ENCODE data around the gene EPHA6.
A peak's percentile ranks its signal among the peaks of the same experiment; 100 is the strongest.

EPHA6 gene

DNA sequence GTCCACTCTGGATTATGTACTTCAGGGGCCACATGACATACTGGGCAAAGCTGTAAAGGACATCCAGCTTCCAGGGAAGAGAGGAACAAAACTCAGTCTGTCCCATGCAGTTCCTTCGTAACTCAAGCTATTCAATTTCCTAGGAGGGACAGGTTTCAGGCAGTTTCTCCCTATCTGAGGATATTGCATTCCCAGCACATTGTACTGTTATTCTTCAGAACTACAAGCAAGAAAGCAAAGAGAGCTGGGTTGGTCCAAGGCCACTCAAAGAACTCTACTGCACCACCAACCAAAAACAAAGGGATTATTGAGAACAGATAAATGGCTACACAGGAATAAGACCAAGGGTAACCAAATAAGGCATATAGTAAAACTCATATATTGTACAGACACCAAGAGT, 832.5 kb downstream of the EPHA6 start:
- no peak overlapping the region for H3K9ac ChIP-seq (ENCODE audit: insufficient read length)
- DNase-seq (ENCODE audit: low read depth, low spot score), result no peak
- no peak for TF ChIP-seq FOXP2 (optimal IDR thresholded peaks at IDR 0.05; ENCODE audit: control extremely low read depth, extremely low read length, insufficient read depth)
- no peak for TF ChIP-seq POLR2AphosphoS5 (IDR thresholded peaks at IDR 0.05; ENCODE audit: borderline replicate concordance, low read depth, low read length)
- no peak for TF ChIP-seq EZH2 (IDR thresholded peaks at IDR 0.05)

DNA sequence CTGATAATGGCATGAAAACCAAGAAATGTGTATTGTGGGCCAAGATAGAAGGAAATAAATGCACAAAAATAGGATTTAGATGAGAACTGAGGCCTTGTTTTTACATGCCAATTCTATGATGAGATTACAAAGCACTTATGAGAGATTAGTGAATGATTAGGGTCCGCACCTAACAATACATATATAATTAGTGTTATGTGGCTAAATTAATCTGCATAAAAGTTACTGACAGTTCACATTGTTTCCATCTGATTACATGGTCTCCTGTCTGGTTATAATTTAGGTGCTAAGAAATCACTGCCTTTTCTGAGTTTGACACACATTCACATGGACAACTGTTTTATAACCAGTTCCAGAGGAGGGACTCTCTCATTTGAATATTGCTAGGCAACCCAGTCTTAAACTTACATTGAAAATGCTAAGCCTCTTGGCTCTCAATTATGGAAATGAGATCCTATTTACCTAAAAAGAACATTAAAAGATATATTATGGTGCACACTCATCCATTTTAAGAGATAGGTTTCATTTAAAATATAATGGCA, 833.1 kb downstream of the EPHA6 start:
- no peaks in the 10 kb centered on the region for H3K36me3 ChIP-seq (ENCODE audit: insufficient read depth, low read length)
- no peak for DNase-seq (ENCODE audit: low read depth, low spot score)
- H3K9me3 ChIP-seq (ENCODE audit: low read depth, low read length), result no peaks in the 10 kb centered on the region
- no peak overlapping the region for H3K9ac ChIP-seq (ENCODE audit: insufficient read length)
- H3K4me3 ChIP-seq, result no peak overlapping the region
- no peak overlapping the region for H3K27ac ChIP-seq
- no peak for TF ChIP-seq FOXP2 (optimal IDR thresholded peaks at IDR 0.05; ENCODE audit: control extremely low read depth, extremely low read length, insufficient read depth)
- no peak for TF ChIP-seq EZH2 (IDR thresholded peaks at IDR 0.05)
- TF ChIP-seq POLR2AphosphoS5 (IDR thresholded peaks at IDR 0.05; ENCODE audit: borderline replicate concordance, low read depth, low read length), result no peak

More for the DNA sequence above, 832.5 kb downstream of the EPHA6 start:
- H3K9me3 ChIP-seq (ENCODE audit: low read depth, low read length), result no peaks in the 10 kb centered on the region
- H3K27ac ChIP-seq, result no peak overlapping the region
- H3K4me3 ChIP-seq, result no peak overlapping the region
- H3K36me3 ChIP-seq (ENCODE audit: insufficient read depth, low read length), result no peaks in the 10 kb centered on the region

DNA sequence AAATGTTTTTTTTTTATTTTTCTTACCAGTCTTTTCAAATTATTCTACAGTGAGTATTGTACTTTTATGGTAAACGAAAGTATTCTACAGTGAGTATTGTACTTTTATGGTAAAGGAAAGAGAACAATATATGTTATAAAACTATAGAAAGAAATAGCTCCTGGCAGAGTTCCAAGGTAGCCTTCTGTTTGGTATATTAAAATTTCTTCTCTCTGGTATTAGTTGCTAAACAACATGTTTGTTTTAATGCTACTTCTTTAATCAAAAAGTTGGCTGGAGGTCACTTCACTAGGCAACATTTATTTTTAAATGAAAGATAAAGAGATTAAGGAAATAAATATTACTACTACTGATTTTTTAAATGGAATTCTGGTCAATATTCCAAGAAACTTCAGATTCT, 841.6 kb downstream of the EPHA6 start:
- H3K9ac ChIP-seq (ENCODE audit: insufficient read length), result no peak overlapping the region
- TF ChIP-seq EZH2 (IDR thresholded peaks at IDR 0.05) (no peak), FOXP2 (optimal IDR thresholded peaks at IDR 0.05; ENCODE audit: control extremely low read depth, extremely low read length, insufficient read depth) (no peak), POLR2AphosphoS5 (IDR thresholded peaks at IDR 0.05; ENCODE audit: borderline replicate concordance, low read depth, low read length) (no peak)
- no peak overlapping the region for H3K27ac ChIP-seq
- H3K36me3 ChIP-seq (ENCODE audit: insufficient read depth, low read length), result no peaks in the 10 kb centered on the region
- DNase-seq (ENCODE audit: low read depth, low spot score), result no peak
- H3K9me3 ChIP-seq (ENCODE audit: low read depth, low read length), result no peaks in the 10 kb centered on the region
- no peak overlapping the region for H3K4me3 ChIP-seq

DNA sequence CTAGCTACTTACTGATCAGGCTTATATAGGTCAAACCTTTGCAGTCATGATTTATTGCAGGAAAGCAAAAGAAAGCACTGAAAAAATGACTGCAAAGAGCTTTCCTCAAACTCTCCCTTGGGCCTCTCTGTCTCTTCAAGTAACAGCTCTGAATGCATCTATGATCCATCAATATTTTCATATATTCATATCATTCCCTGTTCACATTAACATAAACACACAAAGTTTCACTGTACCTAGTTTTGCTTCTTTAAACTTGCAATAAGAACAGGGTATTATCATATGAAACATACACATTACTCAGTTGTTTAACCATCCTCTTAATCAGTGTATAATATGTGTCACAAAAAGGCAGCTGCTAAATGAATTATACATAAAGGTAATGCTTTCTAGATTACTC, 842.2 kb downstream of the EPHA6 start:
- no peak for DNase-seq (ENCODE audit: low read depth, low spot score)
- no peak overlapping the region for H3K27ac ChIP-seq
- no peaks in the 10 kb centered on the region for H3K36me3 ChIP-seq (ENCODE audit: insufficient read depth, low read length)

DNA sequence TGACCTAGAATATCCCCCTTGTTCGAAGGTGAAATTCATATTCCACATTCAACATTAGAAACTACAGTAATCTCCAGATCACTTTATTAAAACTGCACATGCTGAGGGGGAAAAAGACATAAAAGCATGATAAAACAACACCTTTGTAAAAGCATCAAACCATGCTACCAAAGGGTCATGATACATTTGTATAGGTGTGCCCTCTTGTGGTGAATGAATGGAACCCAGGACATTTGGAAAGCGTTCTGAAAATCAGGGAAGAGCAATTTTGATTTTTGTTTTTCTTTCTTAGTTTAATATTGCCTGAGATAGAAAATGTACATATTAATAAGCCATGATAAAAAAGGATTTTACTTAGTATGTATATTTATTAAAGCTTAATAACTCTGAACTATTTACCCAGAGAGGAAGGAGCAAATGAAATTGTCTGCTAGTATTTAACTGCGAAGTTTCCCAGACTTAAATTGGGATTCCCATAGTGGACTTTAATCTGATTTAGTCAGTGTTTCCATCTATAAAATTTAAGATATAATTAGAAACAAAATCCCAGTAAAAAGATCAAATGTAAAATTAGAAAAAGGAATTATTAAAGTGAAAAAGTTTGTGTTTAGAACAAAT, 844.4 kb downstream of the EPHA6 start:
- H3K27ac ChIP-seq, result no peak overlapping the region
- TF ChIP-seq POLR2AphosphoS5 (IDR thresholded peaks at IDR 0.05; ENCODE audit: borderline replicate concordance, low read depth, low read length) (no peak), EZH2 (IDR thresholded peaks at IDR 0.05) (no peak), FOXP2 (optimal IDR thresholded peaks at IDR 0.05; ENCODE audit: control extremely low read depth, extremely low read length, insufficient read depth) (no peak)
- H3K9me3 ChIP-seq (ENCODE audit: low read depth, low read length), result no peaks in the 10 kb centered on the region
- H3K36me3 ChIP-seq (ENCODE audit: insufficient read depth, low read length), result no peaks in the 10 kb centered on the region
- no peak overlapping the region for H3K9ac ChIP-seq (ENCODE audit: insufficient read length)
- peak; percentile 16 for DNase-seq (ENCODE audit: low read depth, low spot score)
- no peak overlapping the region for H3K4me3 ChIP-seq

More for the DNA sequence above, 842.2 kb downstream of the EPHA6 start:
- Histone ChIP-seq H3K9ac (ENCODE audit: insufficient read length) (no peak overlapping the region), H3K4me3 (no peak overlapping the region), H3K9me3 (ENCODE audit: low read depth, low read length) (no peaks in the 10 kb centered on the region)
- no peak for TF ChIP-seq EZH2 (IDR thresholded peaks at IDR 0.05)
- no peak for TF ChIP-seq FOXP2 (optimal IDR thresholded peaks at IDR 0.05; ENCODE audit: control extremely low read depth, extremely low read length, insufficient read depth)
- no peak for TF ChIP-seq POLR2AphosphoS5 (IDR thresholded peaks at IDR 0.05; ENCODE audit: borderline replicate concordance, low read depth, low read length)

DNA sequence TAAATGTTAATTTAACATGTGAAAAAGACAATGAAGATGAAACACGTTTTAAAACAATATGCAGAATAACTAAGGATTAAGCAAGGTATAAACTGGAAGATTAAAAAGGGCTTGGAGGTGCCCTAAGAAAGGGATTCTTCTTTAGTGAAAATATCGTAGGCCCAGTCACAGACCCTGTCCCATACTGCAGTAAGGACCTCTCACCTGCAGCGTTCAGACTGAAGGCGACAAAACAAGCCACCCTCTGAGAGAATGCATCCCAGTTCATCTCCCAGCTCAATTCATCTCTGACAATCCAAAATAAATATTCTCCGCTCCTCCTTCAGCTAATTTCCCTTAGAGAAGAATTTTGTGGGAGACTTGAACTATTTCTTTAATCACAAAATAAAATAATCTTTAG, 847.9 kb downstream of the EPHA6 start:
- Histone ChIP-seq H3K9ac (ENCODE audit: insufficient read length) (no peak overlapping the region), H3K36me3 (ENCODE audit: insufficient read depth, low read length) (no peaks in the 10 kb centered on the region), H3K9me3 (ENCODE audit: low read depth, low read length) (no peaks in the 10 kb centered on the region), H3K27ac (no peak overlapping the region), H3K4me3 (no peak overlapping the region)
- DNase-seq (ENCODE audit: low read depth, low spot score), result no peak
- no peak for TF ChIP-seq POLR2AphosphoS5 (IDR thresholded peaks at IDR 0.05; ENCODE audit: borderline replicate concordance, low read depth, low read length)
- no peak for TF ChIP-seq EZH2 (IDR thresholded peaks at IDR 0.05)
- TF ChIP-seq FOXP2 (optimal IDR thresholded peaks at IDR 0.05; ENCODE audit: control extremely low read depth, extremely low read length, insufficient read depth), result no peak

DNA sequence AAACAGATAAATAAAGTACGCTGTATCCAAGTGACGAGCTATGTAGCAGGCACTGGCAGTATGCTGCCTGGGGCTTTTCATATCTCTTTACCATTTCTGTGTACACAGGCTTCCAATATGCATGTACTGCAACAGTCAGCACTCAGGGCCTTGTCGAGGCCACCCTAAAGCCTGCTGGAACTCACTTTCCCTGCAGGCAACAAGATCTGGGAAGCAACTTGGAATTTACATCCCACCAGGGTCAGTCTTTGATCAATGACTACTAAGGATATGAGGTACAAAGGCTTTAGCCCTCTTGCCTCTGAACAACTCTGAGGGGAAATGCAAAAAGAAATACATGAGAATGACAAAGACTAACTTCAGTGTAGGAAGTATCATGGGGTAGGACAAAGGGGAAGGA, 848.4 kb downstream of the EPHA6 start:
- no peak overlapping the region for H3K9ac ChIP-seq (ENCODE audit: insufficient read length)
- H3K36me3 ChIP-seq (ENCODE audit: insufficient read depth, low read length), result no peaks in the 10 kb centered on the region
- no peak for DNase-seq (ENCODE audit: low read depth, low spot score)
- no peak overlapping the region for H3K27ac ChIP-seq
- TF ChIP-seq FOXP2 (optimal IDR thresholded peaks at IDR 0.05; ENCODE audit: control extremely low read depth, extremely low read length, insufficient read depth), result no peak
- TF ChIP-seq POLR2AphosphoS5 (IDR thresholded peaks at IDR 0.05; ENCODE audit: borderline replicate concordance, low read depth, low read length), result no peak
- no peak for TF ChIP-seq EZH2 (IDR thresholded peaks at IDR 0.05)
- no peaks in the 10 kb centered on the region for H3K9me3 ChIP-seq (ENCODE audit: low read depth, low read length)
- H3K4me3 ChIP-seq, result no peak overlapping the region

DNA sequence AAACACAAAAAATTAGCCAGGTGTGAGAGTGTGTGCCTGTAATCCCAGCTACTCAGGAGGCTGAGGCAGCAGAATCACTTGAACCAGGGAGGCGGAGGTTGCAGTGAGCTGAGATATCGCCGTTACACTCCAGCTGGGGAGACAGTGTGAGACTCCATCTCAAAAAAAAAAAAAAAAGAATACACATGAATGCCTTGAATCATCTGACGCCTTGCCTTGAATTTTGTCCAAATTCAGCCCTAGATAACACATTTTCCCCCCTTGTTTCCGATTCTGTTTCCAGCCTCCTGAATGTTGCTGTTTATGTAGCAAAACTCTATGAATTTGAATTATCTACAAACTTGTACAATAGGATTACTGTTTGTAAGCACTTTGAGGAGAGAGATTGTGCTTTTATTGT, 851.5 kb downstream of the EPHA6 start:
- Histone ChIP-seq H3K4me3 (no peak overlapping the region), H3K9me3 (ENCODE audit: low read depth, low read length) (no peaks in the 10 kb centered on the region), H3K9ac (ENCODE audit: insufficient read length) (no peak overlapping the region), H3K36me3 (ENCODE audit: insufficient read depth, low read length) (no peaks in the 10 kb centered on the region), H3K27ac (no peak overlapping the region)
- TF ChIP-seq FOXP2 (optimal IDR thresholded peaks at IDR 0.05; ENCODE audit: control extremely low read depth, extremely low read length, insufficient read depth), result no peak
- TF ChIP-seq EZH2 (IDR thresholded peaks at IDR 0.05), result no peak
- TF ChIP-seq POLR2AphosphoS5 (IDR thresholded peaks at IDR 0.05; ENCODE audit: borderline replicate concordance, low read depth, low read length), result no peak
- DNase-seq (ENCODE audit: low read depth, low spot score), result no peak

DNA sequence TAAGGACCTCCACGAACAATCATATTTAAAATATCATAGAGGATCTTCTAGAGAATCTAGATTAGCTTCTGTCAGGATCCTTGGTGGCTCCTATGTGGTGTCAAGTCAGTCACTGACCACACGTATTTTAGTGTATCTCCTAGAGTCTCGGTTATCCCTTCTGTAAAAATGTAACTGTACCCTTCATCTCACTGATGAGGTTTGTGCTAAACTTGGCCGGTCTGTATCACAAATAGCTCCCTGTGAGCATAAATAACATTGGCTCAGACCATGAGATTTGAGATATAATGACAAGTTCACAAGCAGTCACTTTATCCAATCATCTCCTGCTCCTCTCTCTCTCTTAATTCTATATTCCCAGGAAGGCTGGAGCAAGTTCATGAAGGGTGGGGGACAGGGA, 856.6 kb downstream of the EPHA6 start:
- Histone ChIP-seq H3K4me3 (no peak overlapping the region), H3K27ac (no peak overlapping the region), H3K9me3 (ENCODE audit: low read depth, low read length) (no peaks in the 10 kb centered on the region), H3K36me3 (ENCODE audit: insufficient read depth, low read length) (no peaks in the 10 kb centered on the region), H3K9ac (ENCODE audit: insufficient read length) (no peak overlapping the region)
- TF ChIP-seq FOXP2 (optimal IDR thresholded peaks at IDR 0.05; ENCODE audit: control extremely low read depth, extremely low read length, insufficient read depth) (no peak), EZH2 (IDR thresholded peaks at IDR 0.05) (no peak), POLR2AphosphoS5 (IDR thresholded peaks at IDR 0.05; ENCODE audit: borderline replicate concordance, low read depth, low read length) (no peak)
- no peak for DNase-seq (ENCODE audit: low read depth, low spot score)

Data from SK-N-MC (cell line).